Astrocyte of the spinal cord (primary cell): Measurements from ENCODE around the gene CKS1B.

Experiments
- DNase-seq: peaks from one replicate; pipeline ENCODE4 v3.0.0; 2011; ENCODE audit warnings: low read depth, low spot score
- H3K4me3 ChIP-seq: 2 replicates; pipeline ENCODE4 v1.5.1; 2011; ENCODE audit warnings: low read depth, mild to moderate bottlenecking, low read length, moderate library complexity
- in situ Hi-C: cut with HindIII; loops from 2 replicates; pipeline ENCODE4 v1.10.0; 2017; ENCODE audit warnings: low sequenced_read_pairs
- TF ChIP-seq, protein P1 (sequence below): IDR thresholded peaks from 2 replicates; pipeline ENCODE4 v1.5.1; 2012; ENCODE audit warnings: low read depth, mild to moderate bottlenecking, low read length, inconsistent platforms

CKS1B gene

DNA sequence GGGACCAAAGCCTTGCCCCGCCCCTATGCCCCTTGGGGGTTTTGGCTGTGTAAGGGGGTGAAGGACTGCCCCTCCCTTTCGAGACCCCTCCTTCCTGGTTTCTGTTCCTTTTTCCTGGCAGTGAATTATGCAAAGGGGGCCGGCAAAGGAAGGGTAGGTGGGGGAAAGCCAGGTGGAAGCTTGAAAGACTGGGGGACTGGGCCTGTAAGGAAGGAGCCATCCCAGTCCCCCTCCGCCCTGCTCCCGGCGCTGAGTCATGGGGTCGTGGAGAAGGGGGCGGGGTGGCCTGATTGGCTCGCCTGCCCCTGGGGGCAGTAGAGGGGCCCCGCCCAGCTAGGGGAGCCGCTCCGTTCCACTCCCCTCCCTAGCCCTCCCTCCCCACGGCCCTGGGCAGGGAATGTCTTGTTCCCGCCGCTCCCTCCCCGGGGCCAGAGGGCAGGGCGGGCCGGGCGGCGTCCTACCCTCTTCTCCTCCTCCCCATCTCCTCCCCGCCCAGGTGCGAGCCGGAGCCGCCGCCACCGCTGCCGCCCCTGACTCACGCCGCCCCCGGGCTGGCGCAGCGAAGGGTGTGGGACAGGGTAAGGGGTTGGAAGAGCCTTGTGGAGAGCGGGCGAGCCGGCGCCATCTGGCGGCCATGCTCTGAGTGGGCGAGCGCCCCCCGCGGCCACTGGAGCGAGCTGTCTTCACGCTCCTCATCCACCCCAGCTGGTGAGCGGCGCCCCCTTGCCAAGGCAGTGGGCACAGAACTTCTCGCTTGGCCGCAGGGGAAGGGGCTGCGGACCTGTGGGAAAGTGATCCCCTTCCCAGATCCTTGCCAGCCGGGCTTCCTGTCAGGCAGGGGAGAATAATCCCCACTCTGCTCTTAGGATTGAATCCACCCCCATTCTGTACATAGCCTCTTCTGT lies 42.8 kb downstream of the CKS1B start:
- in situ Hi-C loops, result no loop called here
- peak overlapping the region; percentile 23 for H3K4me3 ChIP-seq
- TF ChIP-seq, protein P1, sequence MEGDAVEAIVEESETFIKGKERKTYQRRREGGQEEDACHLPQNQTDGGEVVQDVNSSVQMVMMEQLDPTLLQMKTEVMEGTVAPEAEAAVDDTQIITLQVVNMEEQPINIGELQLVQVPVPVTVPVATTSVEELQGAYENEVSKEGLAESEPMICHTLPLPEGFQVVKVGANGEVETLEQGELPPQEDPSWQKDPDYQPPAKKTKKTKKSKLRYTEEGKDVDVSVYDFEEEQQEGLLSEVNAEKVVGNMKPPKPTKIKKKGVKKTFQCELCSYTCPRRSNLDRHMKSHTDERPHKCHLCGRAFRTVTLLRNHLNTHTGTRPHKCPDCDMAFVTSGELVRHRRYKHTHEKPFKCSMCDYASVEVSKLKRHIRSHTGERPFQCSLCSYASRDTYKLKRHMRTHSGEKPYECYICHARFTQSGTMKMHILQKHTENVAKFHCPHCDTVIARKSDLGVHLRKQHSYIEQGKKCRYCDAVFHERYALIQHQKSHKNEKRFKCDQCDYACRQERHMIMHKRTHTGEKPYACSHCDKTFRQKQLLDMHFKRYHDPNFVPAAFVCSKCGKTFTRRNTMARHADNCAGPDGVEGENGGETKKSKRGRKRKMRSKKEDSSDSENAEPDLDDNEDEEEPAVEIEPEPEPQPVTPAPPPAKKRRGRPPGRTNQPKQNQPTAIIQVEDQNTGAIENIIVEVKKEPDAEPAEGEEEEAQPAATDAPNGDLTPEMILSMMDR, result peak; percentile 100
- peak; percentile 90 for DNase-seq

DNA sequence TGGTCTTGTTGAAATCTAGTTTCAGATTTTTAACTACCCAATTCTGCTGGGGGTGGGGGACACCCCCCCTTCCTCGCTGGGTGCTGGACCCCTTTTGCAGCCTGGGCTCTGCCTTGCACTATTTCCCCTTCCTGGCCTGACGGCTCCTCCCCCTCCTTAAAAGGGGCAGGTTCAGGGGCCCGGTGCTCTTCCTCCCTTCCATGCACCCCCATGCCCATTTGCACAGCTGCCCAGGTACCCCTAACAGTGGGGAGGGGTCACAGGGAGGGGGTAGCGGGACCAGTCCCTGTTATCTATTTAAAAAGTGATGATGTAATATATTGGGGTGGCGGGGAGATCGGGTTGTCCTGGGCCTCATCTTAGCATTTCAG lies 43.5 kb downstream of the CKS1B start:
- peak overlapping the region; percentile 23 for H3K4me3 ChIP-seq
- TF ChIP-seq, protein P1, result no peak
- in situ Hi-C loops, result no loop called here
- DNase-seq, result no peak

GRCh38 chr1:155018617-155019348 lies 44.3 kb downstream of the CKS1B start:
- TF ChIP-seq, protein P1, result no peak
- no peak for DNase-seq
- in situ Hi-C loops, result no loop called here
- no peak overlapping the region for H3K4me3 ChIP-seq

- TF ChIP-seq, protein P1, result no peak
- in situ Hi-C loops, result no loop called here
- no peak for DNase-seq
- no peak overlapping the region for H3K4me3 ChIP-seq
Measured at GRCh38 chr1:155019377-155020245, 45.1 kb downstream of the CKS1B start.

DNA sequence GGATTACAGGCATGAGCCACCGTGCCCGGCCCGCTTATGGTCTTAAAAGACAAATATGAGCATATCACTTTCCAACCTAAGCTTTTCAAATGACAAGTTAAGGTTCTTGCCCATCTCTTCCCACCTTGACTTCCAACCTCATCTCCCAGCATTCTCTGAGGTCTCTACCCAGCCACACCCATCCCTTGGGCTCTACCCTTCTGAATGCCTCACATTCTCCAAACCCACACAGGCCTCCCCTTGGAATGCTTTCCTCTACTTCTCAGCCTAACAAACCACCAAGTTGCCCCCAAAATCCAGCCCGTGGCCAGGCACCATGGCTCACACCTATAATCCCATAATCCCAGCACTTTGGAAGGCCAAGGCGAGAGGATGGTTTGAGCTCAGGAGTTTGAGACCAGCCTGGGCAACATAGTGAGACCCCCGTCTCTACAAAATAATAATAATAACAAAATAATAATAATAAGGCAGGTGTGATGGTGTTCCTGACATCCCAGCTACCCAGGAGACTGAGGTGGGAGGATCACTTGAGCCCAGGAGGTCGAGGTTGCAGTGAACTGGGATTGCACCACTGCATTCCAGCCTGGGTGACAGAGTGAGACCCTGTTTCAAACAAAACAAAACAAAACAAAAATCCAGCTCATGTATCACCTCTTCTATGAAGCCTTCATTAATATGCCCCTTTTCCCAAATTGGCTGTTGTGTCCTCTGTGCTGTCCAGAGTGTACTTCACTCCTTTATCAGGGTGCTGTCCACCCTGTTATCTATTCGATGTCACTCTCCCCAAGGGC lies 47.9 kb downstream of the CKS1B start:
- TF ChIP-seq, protein P1, result no peak
- DNase-seq, result no peak
- no peak overlapping the region for H3K4me3 ChIP-seq
- in situ Hi-C loops, result no loop called here
